Sigmoid colon (tissue), 4 donors: ENCODE data around the gene LRP11.

Experiments
- EP300 ChIP-seq, 4 donors: sonication (generic); formaldehyde crosslinking; IDR thresholded peaks; one replicate each; pipeline ENCODE4 v1.6.1; 2017; ENCODE audit warnings: antibody characterized with exemption in 4 of 4
- POLR2A ChIP-seq, 2 donors: fragments of 450-650 bp; IDR thresholded peaks; one replicate each; pipeline ENCODE4 v1.6.1; 2016; ENCODE audit warnings: antibody characterized with exemption in 2 of 2, mild to moderate bottlenecking in 2 of 2, moderate library complexity in 2 of 2
- POLR2AphosphoS5 ChIP-seq, 4 donors: sonication (generic); formaldehyde crosslinking; IDR thresholded peaks; one replicate each; pipeline ENCODE4 v1.6.1; 2017; ENCODE audit warnings: antibody characterized with exemption in 4 of 4
- TF ChIP-seq, protein P1 (sequence below), 4 experiments: fragments of 450-650 bp in 3 of 4; fragments of 200-600 bp in 1 of 4; IDR thresholded peaks; one replicate each; pipeline ENCODE4 v1.5.1; 2016 to 2019; ENCODE audit warnings: antibody characterized with exemption in 4 of 4, mild to moderate bottlenecking in 3 of 4, moderate library complexity in 2 of 4

- TF ChIP-seq POLR2AphosphoS5 (IDR thresholded peaks at IDR 0.05) = no peak
- TF ChIP-seq, protein P1, sequence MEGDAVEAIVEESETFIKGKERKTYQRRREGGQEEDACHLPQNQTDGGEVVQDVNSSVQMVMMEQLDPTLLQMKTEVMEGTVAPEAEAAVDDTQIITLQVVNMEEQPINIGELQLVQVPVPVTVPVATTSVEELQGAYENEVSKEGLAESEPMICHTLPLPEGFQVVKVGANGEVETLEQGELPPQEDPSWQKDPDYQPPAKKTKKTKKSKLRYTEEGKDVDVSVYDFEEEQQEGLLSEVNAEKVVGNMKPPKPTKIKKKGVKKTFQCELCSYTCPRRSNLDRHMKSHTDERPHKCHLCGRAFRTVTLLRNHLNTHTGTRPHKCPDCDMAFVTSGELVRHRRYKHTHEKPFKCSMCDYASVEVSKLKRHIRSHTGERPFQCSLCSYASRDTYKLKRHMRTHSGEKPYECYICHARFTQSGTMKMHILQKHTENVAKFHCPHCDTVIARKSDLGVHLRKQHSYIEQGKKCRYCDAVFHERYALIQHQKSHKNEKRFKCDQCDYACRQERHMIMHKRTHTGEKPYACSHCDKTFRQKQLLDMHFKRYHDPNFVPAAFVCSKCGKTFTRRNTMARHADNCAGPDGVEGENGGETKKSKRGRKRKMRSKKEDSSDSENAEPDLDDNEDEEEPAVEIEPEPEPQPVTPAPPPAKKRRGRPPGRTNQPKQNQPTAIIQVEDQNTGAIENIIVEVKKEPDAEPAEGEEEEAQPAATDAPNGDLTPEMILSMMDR (IDR thresholded peaks at IDR 0.05) = no peak
- TF ChIP-seq POLR2A (IDR thresholded peaks at IDR 0.05) = no peak
- TF ChIP-seq EP300 (IDR thresholded peaks at IDR 0.05) = no peak
These were observed 4.8 kb downstream of the LRP11 start for GRCh38 chr6:149859368-149859767.
